ENCODE measurements around the gene TMED7.

The TMED7 gene

GRCh38 chr5:115616472-115616871 lies 9.4 kb downstream of the TMED7 start:
- intact Hi-C loops (cut with micrococcal nuclease) = no loop called here
- Mint-ChIP-seq H3K9me3 (no peaks in the 10 kb centered on the region), H3K4me1 (ENCODE audit: low read depth) (peaks cover 9% of the 10 kb centered on the region), H3K4me3 (no peak overlapping the region), H3K27me3 (no peaks in the 10 kb centered on the region), H3K36me3 (ENCODE audit: low read depth) (peaks cover 60% of the 10 kb centered on the region), H3K27ac (no peak overlapping the region)

GRCh38 chr5:115611873-115612272 lies 14.0 kb downstream of the TMED7 start:
- H3K4me1 Mint-ChIP-seq (ENCODE audit: low read depth) = peaks cover 6% of the 10 kb centered on the region
- no peak overlapping the region for H3K4me3 Mint-ChIP-seq
- H3K27ac Mint-ChIP-seq = no peak overlapping the region
- intact Hi-C loops (cut with micrococcal nuclease) = loop anchor here (2.0 kb wide), 1 partner anchor 13 kb away; no protein-coding TSS in a partner anchor
- no peaks in the 10 kb centered on the region for H3K9me3 Mint-ChIP-seq
- peaks cover 37% of the 10 kb centered on the region for H3K36me3 Mint-ChIP-seq (ENCODE audit: low read depth)
- no peaks in the 10 kb centered on the region for H3K27me3 Mint-ChIP-seq

- Mint-ChIP-seq H3K4me3 (no peak overlapping the region), H3K36me3 (ENCODE audit: low read depth) (peaks cover 35% of the 10 kb centered on the region), H3K9me3 (no peaks in the 10 kb centered on the region), H3K4me1 (ENCODE audit: low read depth) (peaks cover 23% of the 10 kb centered on the region), H3K27me3 (no peaks in the 10 kb centered on the region), H3K27ac (no peak overlapping the region)
- intact Hi-C loops (cut with micrococcal nuclease) = no loop called here
These were observed 17.9 kb downstream of the TMED7 start for GRCh38 chr5:115607935-115608334.

- intact Hi-C loops (cut with micrococcal nuclease) = no loop called here
- peaks cover 38% of the 10 kb centered on the region for H3K36me3 Mint-ChIP-seq (ENCODE audit: low read depth)
- no peaks in the 10 kb centered on the region for H3K9me3 Mint-ChIP-seq
- H3K4me1 Mint-ChIP-seq (ENCODE audit: low read depth) = peaks cover 34% of the 10 kb centered on the region
- H3K4me3 Mint-ChIP-seq = no peak overlapping the region
- no peak overlapping the region for H3K27ac Mint-ChIP-seq
- H3K27me3 Mint-ChIP-seq = no peaks in the 10 kb centered on the region
These were observed 20.4 kb downstream of the TMED7 start for GRCh38 chr5:115605436-115605835.

DNA sequence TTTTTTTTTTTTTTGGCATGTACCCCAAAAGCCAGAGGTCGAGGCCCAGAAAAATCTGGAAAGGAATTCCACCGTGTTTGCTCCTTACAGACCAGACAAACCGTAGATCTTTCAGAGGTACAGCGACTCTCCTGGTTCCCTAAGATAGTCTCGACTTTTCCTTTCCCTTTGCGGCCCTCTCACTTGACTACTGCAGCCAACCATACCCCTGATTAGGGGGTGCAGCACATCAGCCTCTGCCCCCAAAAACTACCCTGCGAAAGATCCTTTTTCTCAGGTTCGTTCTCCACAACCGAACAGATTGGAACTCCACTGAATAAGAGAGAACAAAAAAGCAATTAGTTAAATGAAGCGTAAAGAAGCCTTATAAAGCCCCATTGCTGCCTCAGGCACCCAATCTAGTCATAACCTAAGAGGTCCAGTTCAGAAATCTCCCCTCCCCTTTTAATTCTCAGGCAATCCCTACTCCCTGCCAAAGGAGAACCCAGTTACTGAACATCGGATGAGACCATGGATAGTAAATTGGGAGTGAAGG lies 23.2 kb downstream of the TMED7 start:
- peak overlapping the region; percentile 94 for H3K27ac Mint-ChIP-seq
- intact Hi-C loops (cut with micrococcal nuclease) = loop anchor here (2.0 kb wide), 1 partner anchor 22 kb away; no protein-coding TSS in a partner anchor
- peaks cover 53% of the 10 kb centered on the region for H3K4me1 Mint-ChIP-seq (ENCODE audit: low read depth)
- no peaks in the 10 kb centered on the region for H3K9me3 Mint-ChIP-seq
- no peaks in the 10 kb centered on the region for H3K27me3 Mint-ChIP-seq
- H3K36me3 Mint-ChIP-seq (ENCODE audit: low read depth) = peaks cover 45% of the 10 kb centered on the region
- H3K4me3 Mint-ChIP-seq = peak overlapping the region; percentile 83

GRCh38 chr5:115601701-115602590 lies 23.9 kb downstream of the TMED7 start, which contains the start of gene TICAM2:
TICAM2 (minus strand) TSS chr5:115602479; CDS start chr5:115581256, 21,223 bp downstream.
- Mint-ChIP-seq H3K9me3 (no peaks in the 10 kb centered on the region), H3K36me3 (ENCODE audit: low read depth) (peaks cover 43% of the 10 kb centered on the region), H3K27me3 (no peaks in the 10 kb centered on the region), H3K4me3 (peak within 1 kb of the TSS; percentile 83), H3K27ac (peak within 1 kb of the TSS; percentile 94), H3K4me1 (ENCODE audit: low read depth) (peaks cover 59% of the 10 kb centered on the region)
- intact Hi-C loops (cut with micrococcal nuclease) = loop anchor here (1.0 to 2.0 kb wide), 2 partner anchors 23 to 58 kb away; partner anchors contain the start of gene FEM1C

GRCh38 chr5:115600766-115601165 lies 25.1 kb downstream of the TMED7 start:
- Mint-ChIP-seq H3K4me3 (peak overlapping the region; percentile 68), H3K4me1 (ENCODE audit: low read depth) (peaks cover 69% of the 10 kb centered on the region)

GRCh38 chr5:115599924-115600323 lies 25.9 kb downstream of the TMED7 start:
- no peaks in the 10 kb centered on the region for H3K9me3 Mint-ChIP-seq
- peak overlapping the region; percentile 68 for H3K4me3 Mint-ChIP-seq
- H3K4me1 Mint-ChIP-seq (ENCODE audit: low read depth) = peaks cover 69% of the 10 kb centered on the region
- intact Hi-C loops (cut with micrococcal nuclease) = no loop called here
- H3K36me3 Mint-ChIP-seq (ENCODE audit: low read depth) = peaks cover 31% of the 10 kb centered on the region
- no peaks in the 10 kb centered on the region for H3K27me3 Mint-ChIP-seq
- H3K27ac Mint-ChIP-seq = peak overlapping the region; percentile 74

More at GRCh38 chr5:115600766-115601165, 25.1 kb downstream of the TMED7 start:
- peak overlapping the region; percentile 74 for H3K27ac Mint-ChIP-seq
- H3K9me3 Mint-ChIP-seq = no peaks in the 10 kb centered on the region
- H3K27me3 Mint-ChIP-seq = no peaks in the 10 kb centered on the region
- H3K36me3 Mint-ChIP-seq (ENCODE audit: low read depth) = peaks cover 38% of the 10 kb centered on the region
- intact Hi-C loops (cut with micrococcal nuclease) = loop anchor here (1.0 kb wide), 1 partner anchor 56 kb away; the partner anchor contains the start of gene FEM1C

GRCh38 chr5:115599502-115599901 lies 26.3 kb downstream of the TMED7 start:
- Mint-ChIP-seq H3K36me3 (ENCODE audit: low read depth) (peaks cover 31% of the 10 kb centered on the region), H3K4me3 (peak overlapping the region; percentile 68), H3K27me3 (no peaks in the 10 kb centered on the region), H3K9me3 (no peaks in the 10 kb centered on the region), H3K4me1 (ENCODE audit: low read depth) (peaks cover 73% of the 10 kb centered on the region), H3K27ac (peak overlapping the region; percentile 74)
- intact Hi-C loops (cut with micrococcal nuclease) = no loop called here

DNA sequence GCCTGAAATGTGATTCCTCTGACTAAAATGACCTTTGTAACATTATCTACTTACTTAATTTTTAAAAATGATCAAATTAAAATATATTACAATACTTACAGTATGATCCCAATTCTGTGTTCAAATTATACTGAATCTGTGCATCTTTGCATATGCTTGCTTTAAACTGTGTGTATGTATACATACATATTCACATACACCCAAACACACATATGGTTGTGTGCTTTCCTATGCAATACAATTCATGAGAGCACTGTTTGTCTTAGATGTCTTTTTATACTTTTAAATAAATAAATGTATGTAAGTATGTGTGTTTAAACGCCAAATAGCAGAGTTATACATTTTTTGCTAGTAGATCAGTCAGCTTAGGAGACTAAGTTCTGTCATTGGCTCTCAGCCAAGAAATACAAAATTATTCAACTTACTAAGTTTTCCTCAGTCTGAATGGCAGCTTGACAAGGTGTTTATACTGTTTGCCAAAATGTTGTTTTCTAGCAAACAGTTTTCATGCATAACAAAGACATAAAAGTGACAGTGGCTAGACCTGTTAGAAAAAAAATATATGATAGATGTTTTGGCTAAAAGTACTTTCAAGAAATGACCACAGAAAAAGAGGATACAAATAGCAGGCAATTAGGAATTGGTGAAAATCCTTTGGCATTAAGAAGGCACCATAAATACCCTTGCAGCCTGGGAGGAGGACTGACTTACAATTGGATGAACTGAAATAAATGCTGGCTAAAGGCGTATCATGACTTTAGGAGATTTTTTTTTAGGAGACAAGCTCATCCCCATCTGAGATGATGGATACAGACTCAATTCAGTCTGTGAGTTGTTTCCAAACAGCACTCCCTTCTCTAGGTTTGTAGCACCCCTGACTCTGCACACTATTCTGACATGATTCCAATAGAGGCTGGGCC lies 31.4 kb downstream of the TMED7 start:
- Mint-ChIP-seq H3K9me3 (no peaks in the 10 kb centered on the region), H3K36me3 (ENCODE audit: low read depth) (peaks cover 25% of the 10 kb centered on the region), H3K4me1 (ENCODE audit: low read depth) (peaks cover 56% of the 10 kb centered on the region), H3K4me3 (no peak overlapping the region), H3K27ac (no peak overlapping the region), H3K27me3 (no peaks in the 10 kb centered on the region)
- intact Hi-C loops (cut with micrococcal nuclease) = loop anchor here (5.0 kb wide), 1 partner anchor 33 kb away; the partner anchor contains the start of gene TMED7

- Mint-ChIP-seq H3K4me3 (no peak overlapping the region), H3K4me1 (ENCODE audit: low read depth) (peaks cover 18% of the 10 kb centered on the region), H3K36me3 (ENCODE audit: low read depth) (peaks cover 26% of the 10 kb centered on the region), H3K9me3 (no peaks in the 10 kb centered on the region), H3K27me3 (no peaks in the 10 kb centered on the region), H3K27ac (no peak overlapping the region)
- intact Hi-C loops (cut with micrococcal nuclease) = loop anchor here (5.0 kb wide), 1 partner anchor 212 kb away; no protein-coding TSS in a partner anchor
These were observed 36.8 kb downstream of the TMED7 start for GRCh38 chr5:115589043-115589442.

- Mint-ChIP-seq H3K27me3 (no peaks in the 10 kb centered on the region), H3K4me3 (no peak overlapping the region), H3K9me3 (no peaks in the 10 kb centered on the region), H3K27ac (no peak overlapping the region), H3K36me3 (ENCODE audit: low read depth) (peaks cover 27% of the 10 kb centered on the region), H3K4me1 (ENCODE audit: low read depth) (peaks cover 18% of the 10 kb centered on the region)
- intact Hi-C loops (cut with micrococcal nuclease) = loop anchor here (5.0 kb wide), 1 partner anchor 211 kb away; no protein-coding TSS in a partner anchor
These were observed 37.2 kb downstream of the TMED7 start for GRCh38 chr5:115588640-115589039.

DNA sequence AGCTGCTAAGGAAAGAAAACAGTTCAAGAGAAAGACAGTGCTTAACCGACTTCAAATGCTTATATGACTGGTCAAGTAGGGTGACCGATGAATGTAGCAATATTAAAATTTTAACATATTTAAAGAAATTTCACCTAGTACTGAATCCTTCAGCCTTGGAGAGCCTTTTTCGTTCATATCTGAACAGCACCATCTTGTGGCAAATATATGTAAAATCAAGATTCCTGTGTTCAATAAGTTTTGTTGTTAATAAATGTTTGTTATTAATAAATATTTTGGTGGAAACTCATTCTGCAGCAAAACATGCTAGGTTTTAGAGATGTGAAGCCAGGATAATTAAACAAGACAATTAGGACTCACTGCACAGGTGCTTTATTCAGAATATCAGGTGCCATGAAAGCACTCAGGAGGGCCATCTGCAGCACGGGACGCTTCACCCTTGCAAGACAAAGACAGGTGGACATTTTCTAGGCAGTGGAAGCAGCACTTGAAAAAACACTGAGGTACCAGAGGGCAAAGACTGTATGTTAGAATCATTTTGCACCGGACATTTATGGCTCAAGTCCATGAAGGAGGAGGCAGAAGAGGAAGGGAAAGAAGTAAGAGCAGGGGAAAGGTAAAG lies 39.2 kb downstream of the TMED7 start:
- intact Hi-C loops (cut with micrococcal nuclease) = loop anchor here (1.0 to 5.0 kb wide), 2 partner anchors 209 to 277 kb away; no protein-coding TSS in a partner anchor
- Mint-ChIP-seq H3K4me3 (no peak overlapping the region), H3K27ac (no peak overlapping the region)

More for the DNA sequence above, 39.2 kb downstream of the TMED7 start:
- Mint-ChIP-seq H3K27me3 (no peaks in the 10 kb centered on the region), H3K9me3 (no peaks in the 10 kb centered on the region), H3K36me3 (ENCODE audit: low read depth) (peaks cover 29% of the 10 kb centered on the region), H3K4me1 (ENCODE audit: low read depth) (peaks cover 20% of the 10 kb centered on the region)

Measured in dendritic cell treated with granulocyte-macrophage colony-stimulating factor and Interleukin-4, amounts not matched to agents 40 ng/mL and 50 ng/mL, for 4 days (primary cell).